NCI-H2171 (cell line): ENCODE measurements around the gene DACH1.

ENCODE experiments used
- DNase-seq: peaks from one replicate; lab custom pipeline; 2025; lab: John Stamatoyannopoulos, UW

Gene DACH1

DNA sequence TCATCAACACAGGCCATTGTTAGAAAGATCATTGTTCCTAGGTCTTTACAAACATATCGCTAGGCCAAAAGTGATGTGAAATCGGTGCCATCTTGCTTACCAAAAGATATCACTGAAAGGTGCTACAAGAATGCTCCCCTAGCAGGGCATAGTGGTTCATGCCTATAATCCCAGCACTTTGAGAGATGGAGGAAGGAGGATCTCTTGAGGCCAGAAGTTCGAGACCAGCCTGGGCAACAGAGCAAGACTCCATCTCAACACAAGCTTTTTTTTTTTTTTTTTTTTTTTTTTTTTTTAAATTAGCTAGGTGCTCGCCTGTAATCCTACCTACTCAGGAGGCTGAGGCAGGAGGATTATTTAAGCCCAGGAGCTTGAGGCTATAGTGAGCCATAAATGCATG lies 92.1 kb downstream of the DACH1 start:
- no peak for DNase-seq

- DNase-seq: no peak
Measured at GRCh38 chr13:71773531-71773930, 93.5 kb downstream of the DACH1 start.

DNA sequence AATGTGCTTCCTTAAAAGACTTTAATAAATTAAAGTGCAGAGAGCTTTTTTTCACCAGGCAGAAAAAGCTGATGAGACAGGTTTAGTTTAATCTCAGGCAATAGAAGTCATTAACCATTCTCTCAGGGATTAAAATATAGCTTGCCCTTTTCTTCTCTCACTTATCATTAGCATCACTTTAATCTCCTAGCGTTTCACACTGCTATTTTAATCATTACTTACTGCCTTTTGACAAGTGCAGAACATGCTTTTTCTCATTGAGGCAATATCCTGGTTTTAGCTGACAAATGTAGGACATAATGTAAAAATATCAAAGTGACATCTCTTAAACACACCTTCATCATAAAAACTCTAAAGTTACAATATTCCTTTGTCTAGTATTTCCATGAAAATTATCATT lies 94.6 kb downstream of the DACH1 start:
- no peak for DNase-seq

DNA sequence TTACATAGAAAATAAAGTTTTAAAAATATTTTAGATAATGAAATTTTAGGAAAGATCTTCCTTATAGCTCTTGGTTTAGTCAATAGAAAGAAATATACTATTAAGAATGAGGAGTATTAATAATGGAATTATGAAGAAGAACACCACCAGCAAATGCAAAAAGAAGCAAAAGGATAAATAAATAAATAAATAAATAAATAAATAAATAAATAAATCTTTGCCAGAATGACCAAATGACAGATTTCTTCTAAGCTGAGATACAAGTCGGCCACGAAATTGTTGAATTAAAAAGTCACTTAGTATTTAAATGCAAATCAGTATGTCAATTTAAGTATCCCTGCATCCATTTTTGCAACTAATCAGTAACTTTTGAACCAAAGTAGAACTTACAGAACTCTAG lies 95.9 kb downstream of the DACH1 start:
- no peak for DNase-seq

- no peak for DNase-seq
Measured at GRCh38 chr13:71770710-71771109, 96.3 kb downstream of the DACH1 start.

DNA sequence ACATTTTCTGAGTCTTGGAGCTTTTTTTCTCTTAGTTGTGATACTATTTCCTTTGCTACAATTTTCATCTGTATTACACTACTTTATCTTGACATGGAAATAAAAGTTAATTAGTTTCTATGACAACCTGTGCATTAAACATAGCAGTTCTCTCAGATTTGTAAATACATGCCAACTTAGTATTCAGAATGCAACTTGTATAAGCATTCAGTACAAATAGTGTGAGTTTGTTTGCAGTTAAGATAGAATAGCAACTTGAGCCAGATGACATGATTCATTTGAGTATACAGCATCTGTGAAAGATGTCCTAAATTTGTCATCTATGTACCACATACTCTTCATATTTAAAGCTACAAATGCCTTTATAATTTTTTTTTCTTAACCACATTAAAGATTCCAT lies 98.1 kb downstream of the DACH1 start:
- DNase-seq: no peak

GRCh38 chr13:71759651-71760511 lies 107.1 kb downstream of the DACH1 start:
- no peak for DNase-seq

DNA sequence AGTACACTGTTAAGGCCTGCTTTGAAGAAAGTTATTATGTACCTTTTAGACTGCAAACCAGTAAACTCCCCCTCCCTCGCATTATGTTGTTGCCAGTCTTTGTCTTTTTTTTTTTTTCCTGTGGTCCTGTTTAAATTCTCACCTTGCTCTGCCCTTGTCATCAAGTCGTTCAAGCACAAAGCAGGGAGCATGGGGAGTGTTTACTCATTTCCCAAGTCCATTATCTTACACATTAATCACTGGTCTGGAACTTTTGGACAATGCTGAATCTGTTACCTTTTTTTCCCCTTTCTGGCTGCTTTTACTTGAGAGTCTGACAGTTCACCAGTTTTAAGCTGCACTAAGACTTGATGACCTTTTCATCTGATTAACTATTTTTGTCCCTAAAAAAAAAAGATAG lies 108.2 kb downstream of the DACH1 start:
- DNase-seq: no peak

DNA sequence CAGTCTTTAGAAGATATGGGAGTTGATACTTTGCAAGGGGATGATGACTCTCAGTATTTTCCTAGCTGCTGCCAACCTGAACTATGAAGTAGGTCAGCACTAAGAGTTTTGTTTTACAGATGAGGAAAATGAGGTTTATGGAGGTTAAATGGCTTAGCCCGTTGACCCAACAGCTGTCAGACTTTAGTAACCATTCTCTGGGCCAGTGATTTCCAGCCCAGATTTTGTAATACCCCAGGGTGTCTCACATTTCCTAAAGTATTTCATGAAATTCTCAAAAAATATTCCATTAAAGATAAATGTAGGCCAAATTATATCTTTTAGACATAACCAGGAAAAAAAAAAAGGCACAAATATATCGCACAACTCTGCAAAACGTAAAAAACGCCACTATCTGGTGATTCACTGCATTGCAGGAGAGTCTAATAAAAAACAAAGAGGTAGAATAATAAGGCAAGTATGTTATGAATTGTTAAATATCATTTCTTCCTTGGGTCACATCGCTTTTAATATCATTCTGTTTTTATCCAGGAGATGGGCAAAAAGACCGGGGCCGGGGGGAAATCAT lies 112.5 kb downstream of the DACH1 start:
- DNase-seq: no peak

- no peak for DNase-seq
Measured at GRCh38 chr13:71752775-71753513, 114.1 kb downstream of the DACH1 start.

DNA sequence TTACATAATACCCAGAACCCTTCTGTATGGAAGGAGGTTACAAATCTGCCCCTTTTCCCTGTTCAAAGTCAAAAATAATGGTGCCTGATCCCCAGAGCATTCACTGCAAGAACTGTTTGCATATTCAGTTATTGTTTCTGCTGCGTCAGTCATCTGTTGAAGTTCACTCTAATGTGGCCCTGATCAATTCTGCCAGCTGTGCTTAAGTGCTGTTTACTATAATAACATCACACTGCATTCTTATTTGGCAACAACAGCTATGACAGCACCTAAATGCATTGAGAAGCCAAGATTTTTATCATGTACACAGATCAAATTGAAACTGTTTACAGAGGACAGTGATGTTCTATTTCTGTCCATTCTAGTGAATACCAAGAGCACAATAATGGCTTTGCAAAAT lies 115.9 kb downstream of the DACH1 start:
- peak; percentile 61 for DNase-seq

DNA sequence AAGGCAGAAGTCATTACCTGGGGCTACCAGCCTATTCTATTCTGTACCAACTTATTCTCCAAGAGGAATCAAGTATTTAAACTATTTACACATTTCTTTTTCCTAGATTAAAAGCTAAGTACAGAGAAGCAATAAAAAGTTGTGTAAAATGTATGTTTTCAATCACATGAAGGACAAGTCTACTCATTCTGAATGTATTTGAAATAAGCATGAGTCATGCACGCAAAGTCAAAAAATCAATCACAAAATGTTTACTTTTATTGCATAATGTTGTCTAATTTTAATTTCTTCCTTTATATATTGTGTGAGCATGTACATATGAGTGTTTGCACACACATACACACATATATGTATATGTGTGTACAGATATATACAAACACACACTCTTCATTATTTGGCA lies 136.7 kb downstream of the DACH1 start:
- no peak for DNase-seq

DNA sequence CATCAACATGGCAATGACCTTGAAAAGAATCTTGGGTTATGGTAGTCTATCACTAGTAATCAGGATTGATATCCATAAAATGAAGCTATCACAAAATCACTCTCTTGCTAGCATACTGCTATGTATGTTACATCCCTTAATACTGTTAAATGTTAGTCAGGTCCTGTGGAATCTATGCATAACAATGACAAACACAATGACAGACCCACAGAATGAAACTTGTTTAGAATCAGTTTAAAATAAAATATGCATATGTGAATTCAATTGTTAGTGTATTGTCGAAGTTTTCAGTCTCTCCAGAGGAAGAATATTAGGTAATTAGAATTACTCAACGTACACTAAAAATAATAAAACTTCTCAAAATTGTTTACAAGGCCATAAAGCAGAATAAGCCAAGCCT lies 137.6 kb downstream of the DACH1 start:
- DNase-seq: no peak

- peak; percentile 22 for DNase-seq
Measured at GRCh38 chr13:71727662-71728061, 139.3 kb downstream of the DACH1 start.

- DNase-seq: no peak
Measured at GRCh38 chr13:71727042-71727441, 140.0 kb downstream of the DACH1 start.

DNA sequence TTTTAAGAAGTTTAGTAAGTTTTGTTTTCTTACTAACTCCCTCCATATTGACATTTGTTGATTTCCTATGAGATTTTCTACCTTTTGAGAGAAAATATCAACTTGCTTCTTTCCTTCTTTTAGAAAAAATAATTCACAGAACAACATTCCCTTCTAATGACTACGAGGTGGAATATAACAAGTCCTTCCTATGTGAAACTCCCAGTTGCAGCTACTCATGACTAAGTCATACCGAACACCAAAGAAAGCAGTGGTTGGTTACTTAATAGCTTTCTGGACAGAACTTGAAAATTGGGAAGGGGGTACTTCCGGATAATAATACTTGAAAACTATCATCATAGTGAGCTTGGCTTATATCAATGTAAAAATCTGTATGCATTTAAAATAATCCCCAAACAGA lies 144.8 kb downstream of the DACH1 start:
- no peak for DNase-seq

DNA sequence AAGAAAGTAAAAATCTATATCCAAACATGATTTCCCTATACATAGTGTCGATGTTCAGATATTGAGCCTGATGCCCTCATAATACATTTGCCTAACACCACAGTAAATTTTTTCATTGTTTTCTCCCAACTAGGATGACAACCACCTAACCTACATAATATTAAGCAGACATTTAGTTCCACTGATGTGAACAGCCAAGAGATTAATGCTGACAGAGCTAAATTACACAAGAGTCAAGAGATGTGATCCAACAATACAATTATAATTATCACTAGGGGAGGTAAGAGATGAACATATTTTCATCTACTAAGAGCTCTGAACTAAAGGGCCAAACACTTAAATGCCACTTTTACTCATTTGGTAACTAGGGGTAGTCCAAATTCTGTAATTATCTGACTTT lies 145.9 kb downstream of the DACH1 start:
- DNase-seq: no peak

GRCh38 chr13:71718931-71719330 lies 148.1 kb downstream of the DACH1 start:
- DNase-seq: no peak

DNA sequence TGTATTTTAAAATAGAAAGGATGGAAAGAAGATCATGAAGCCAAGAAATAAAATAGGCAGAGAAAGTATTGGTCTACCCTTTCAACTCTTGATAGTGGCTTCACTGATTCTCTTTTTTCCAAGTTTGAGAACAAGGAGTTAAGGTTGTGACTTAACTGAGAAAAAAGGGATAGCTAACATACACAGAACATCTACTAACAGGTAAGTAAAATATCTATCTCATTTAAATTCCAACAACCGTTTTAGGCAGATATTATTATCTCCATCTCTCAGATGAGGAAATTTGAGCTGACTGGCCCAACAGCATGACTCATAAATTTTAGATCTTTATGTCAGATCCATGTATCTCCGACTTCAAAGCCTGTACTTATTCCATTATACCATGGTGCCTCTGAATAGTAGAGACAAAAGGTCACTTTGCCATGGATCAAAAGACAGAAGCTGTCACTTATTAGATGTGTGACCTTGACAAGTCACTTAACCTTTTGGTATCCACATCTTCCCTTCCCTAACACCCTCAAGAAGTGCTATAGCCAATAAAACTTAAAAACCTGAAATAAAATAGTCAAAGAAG lies 152.1 kb downstream of the DACH1 start:
- no peak for DNase-seq

DNA sequence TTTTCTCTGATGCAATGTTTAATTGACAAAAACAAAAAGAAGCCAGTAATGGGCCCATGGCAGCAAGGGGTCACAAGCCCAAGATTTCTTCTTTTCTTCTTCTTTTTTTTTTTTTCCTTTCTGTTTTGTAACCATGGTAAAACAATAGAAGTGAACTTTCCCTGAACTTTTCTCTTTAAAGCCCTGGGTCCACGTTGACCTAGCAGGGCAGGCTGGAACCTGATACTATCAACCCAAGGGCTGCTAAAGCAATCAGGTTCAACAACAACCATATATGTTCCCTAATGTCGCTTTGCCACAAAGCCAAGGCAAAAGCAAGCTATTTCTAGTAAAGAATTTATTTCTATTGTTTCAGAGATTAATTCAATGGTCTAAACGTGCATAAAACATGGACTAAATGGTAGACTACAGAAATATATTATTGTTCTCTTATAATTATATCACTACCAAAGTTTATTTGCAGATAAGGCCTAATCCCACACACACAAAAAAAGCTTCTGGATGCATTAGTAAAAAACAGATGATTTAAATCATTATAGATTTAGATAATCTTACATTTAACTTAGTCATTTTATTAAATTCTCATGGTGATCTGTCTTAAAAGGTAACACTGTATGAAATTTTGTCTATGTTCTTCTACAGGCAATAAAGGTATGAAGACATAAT lies 153.9 kb downstream of the DACH1 start:
- peak; percentile 59 for DNase-seq

DNA sequence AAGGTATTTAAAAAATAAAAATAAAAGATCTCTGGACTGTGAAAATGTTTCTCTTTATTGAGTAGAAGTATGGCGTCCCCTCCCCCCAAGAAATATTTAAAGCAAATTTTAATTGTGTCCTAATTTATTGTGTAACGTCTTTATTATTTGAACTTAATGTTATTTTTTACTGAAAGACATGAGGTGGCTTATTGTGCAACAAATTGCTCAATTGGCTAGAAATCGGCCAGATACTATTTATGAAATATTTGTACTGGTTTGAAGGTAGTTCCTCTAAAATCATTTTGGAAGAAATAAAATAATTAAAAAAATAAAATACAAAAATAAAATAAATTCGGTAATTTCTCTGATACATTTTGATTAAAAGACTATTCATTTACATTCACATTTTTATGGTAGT lies 162.3 kb downstream of the DACH1 start:
- DNase-seq: no peak

- no peak for DNase-seq
Measured at GRCh38 chr13:71703138-71703537, 163.9 kb downstream of the DACH1 start.
